Measurements from ENCODE around the gene NCBP3.
"Not testable (repeated sequence)": the region's sequence is repeated elsewhere in the genome, so short reads cannot be mapped to it uniquely, and the experiment has no call there.

The NCBP3 gene

GRCh38 chr17:3809135-3809534 lies 36.9 kb downstream of the NCBP3 start:
- DNase-seq: no peak

DNA sequence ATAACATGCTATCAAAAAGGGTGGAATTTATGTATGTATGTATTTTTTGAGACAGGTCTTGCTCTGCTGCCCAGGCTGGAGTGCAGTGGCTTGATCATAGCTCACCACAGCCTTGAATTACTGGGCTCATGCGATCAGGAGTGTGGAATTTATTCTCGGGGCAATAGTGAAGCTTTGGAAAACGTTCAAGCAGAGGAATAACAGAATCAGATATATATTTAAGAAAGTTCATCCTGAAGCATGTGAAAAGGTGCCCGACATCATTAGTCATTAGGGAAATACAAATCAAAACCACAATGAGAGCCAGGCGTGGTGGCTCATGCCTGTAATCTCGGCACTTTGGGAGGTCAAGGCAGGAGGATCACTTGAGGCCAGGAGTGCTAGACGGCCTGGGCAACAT lies 37.3 kb downstream of the NCBP3 start:
- no peak for DNase-seq

GRCh38 chr17:3805581-3805980 lies 40.5 kb downstream of the NCBP3 start:
- no peak for DNase-seq

- DNase-seq: no peak
These were observed 41.5 kb downstream of the NCBP3 start for GRCh38 chr17:3804503-3804931.

- no peak for DNase-seq
These were observed 42.8 kb downstream of the NCBP3 start for GRCh38 chr17:3803308-3803640.

DNA sequence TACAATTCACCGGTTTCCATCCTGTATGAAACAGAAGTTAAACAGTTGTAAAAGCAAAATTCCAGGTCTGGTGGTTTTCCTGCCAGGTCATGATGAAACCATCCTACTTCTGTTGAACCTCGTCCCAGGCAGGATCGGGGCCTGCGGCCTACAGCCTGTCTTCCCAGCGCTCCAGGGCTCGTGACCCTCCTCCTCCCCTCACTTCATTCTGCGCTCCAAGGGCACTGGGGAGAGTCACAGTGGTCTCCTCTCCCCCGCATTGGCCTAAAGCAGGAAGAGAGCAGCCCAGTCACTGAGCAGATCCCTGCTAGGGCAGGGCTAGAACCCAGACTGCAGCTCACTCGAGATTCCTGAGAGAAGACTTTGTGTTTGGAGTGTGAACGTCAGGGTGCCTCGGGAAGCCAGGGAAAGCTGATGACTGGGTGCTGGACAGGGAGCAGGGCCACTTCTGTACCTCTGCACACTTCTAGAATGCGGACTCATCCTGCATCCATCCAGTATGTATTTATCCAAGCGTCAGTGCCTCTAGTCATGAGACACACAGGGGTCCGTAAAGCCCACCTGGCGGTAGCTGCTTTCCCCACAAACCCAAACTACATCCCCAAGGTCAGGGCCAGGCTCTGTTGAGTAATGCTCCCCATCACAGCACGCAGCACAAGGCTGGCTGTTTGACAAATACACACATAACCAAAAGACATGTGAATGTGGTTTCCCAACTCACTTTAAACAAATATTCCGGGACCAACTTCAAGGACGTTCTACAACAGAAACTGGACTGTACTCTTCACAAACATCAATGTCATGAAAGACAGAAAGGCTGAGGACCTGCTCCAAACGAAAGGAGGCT lies 43.4 kb downstream of the NCBP3 start:
- no peak for DNase-seq

DNA sequence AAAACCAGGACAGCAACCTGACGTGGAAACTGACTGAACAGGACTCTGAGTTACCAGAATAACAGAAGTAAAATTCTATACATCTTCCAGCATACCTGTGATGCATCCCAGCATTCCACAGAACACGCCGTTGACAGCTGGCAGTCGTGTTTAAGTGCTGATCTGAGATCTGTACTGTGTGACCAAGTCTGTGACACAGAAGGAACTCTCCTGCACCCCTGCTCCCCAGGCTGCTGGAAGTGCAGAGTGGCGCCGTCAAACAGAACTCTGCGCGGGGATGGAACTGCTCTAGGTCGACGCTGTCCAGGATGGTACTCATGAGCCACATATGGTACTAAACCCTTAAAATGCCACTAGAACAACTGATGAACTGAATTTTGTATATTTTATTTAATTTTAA lies 44.3 kb downstream of the NCBP3 start:
- DNase-seq: no peak

DNA sequence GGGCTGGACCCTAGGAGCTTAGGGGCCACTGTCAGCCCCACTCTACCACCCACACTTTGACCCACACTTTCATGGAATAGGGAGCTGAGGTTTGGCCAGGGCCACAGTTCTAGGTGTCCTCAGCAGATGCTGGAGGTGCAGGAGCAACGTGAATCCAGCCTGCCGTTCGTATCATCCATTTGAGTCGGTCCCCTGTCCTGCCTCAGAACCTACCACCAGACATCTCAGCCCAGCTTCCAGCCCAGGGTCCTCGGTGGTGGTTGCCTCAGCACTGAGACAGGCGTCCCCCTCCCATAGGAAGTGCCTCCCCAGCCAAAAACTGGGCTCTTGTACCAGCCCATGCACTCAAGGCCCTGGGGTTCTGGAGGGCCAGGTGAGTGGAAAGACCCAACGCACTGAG lies 44.7 kb downstream of the NCBP3 start:
- DNase-seq: no peak

GRCh38 chr17:3800362-3801271 lies 45.4 kb downstream of the NCBP3 start, which contains the start of gene ITGAE:
Gene ITGAE (minus strand): TSS chr17:3801188. CDS start chr17:3801144, 44 bp downstream.
- DNase-seq: no peak

DNA sequence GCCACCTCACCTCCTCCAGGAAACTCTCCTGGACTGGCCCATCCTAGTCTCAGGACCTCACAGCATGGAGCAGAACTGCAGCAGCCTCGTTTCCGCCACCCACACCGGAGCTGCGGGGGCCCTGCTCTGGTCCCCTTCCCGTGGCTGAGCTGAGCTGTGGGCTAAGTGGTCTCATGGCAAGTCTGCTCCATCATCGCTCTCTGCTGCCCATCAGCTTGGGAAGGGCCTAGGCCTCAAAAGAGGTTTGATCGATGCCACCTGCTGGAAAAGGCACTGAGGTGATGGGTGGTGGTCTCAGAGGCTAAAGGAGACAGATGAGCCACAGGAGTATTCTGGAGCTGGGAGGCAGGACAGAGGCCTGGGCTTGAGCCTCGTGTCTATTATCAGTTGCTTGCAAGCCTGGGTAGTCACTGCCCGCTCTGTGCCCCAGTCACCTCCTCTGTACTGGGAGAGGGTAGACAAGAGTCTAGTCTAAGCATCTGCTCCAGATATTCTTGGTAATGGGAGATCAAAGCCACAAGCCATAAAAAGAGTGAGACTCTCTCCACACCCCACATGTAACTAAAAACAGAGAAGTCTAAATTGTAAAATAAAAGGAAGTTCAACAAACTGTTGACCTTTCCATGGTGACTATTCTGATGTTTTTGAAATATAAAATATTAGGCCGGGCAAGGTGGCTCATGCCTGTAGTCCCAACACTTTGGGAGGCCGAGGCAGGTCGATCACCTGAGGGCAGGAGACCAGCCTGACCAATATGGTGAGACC lies 46.7 kb downstream of the NCBP3 start:
- no peak for DNase-seq

- DNase-seq: no peak
These were observed 47.5 kb downstream of the NCBP3 start for GRCh38 chr17:3798273-3799180.

GRCh38 chr17:3796822-3797170 lies 49.2 kb downstream of the NCBP3 start:
- DNase-seq: no peak

- no peak for DNase-seq
These were observed 49.8 kb downstream of the NCBP3 start for GRCh38 chr17:3796110-3796821.

GRCh38 chr17:3795390-3796102 lies 50.5 kb downstream of the NCBP3 start:
- no peak for DNase-seq

- DNase-seq: no peak
These were observed 51.3 kb downstream of the NCBP3 start for GRCh38 chr17:3794557-3795389.

DNA sequence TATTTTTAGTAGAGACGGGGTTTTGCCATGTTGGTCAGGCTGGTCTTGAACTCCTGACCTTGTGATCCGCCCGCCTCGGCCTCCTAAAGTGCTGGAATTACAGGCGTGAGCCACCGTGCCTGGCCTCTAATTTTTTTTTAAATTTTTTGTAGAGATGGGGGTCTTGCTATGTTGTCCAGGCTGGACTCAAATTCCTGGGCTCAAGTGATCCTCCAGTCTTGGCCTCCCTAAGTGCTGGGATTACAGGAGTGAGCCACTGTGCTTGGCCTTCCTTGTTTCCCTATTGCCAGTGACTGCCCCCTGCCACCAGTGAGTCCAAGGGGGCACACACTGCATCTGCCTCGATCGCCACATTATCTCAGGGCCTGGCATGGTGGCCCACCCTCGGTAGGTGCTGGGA lies 51.9 kb downstream of the NCBP3 start:
- not testable (repeated sequence) for DNase-seq

DNA sequence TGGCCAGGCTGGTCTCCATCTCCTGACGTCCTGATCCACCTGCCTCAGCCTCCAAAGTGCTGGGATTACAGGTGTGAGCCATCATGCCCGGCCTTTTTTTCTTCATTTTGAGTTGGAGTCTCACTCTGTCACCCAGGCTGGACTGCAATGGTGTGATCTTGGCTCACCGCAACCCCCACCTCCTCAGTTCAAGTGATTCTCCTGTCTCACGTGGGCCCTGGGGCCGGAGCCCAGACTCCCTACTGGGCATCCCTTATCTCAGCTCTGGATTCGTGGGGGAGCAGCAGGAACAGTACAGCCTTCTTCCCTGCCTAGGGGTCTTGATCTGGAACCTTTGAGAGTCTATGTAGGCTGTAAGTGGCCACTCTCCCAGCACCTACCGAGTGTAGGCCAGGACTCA lies 52.8 kb downstream of the NCBP3 start:
- DNase-seq: not testable (repeated sequence)

DNA sequence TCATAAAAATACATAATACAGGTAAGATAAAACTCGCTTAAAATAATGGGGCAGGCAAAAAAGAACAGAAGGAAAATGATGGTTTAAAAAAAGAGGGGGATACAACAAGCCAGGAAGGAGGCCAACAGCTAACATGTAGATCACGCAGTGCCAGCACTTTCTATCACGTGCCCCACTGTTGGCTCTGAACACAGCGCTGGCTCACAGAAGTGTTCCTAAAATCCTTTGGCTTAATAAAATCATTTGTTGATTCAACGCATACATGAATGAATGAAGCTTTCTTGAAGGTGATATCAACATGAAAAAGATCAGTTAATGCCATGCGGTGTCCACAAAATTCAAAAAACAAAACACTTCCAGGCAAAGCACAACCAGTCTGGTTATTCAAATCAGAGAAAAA lies 53.6 kb downstream of the NCBP3 start:
- no peak for DNase-seq

GRCh38 chr17:3788200-3788599 lies 57.8 kb downstream of the NCBP3 start:
- DNase-seq: no peak

- not testable (repeated sequence) for DNase-seq
These were observed 60.7 kb downstream of the NCBP3 start for GRCh38 chr17:3785323-3785722.

Measured in NCI-H187 treated with DMSO at 0.1 percent for 48 hours (cell line).